H1 (cell line): ENCODE data around the gene WDR90. TPM values are rescaled to one million over a fixed set of nuclear protein-coding genes. Genes with fewer than 3 reads are reported as not detected.

Experiments used
- BRCA1 ChIP-seq: IDR thresholded peaks from 2 replicates; pipeline ENCODE4 v1.6.1; 2012; ENCODE audit warnings: low read depth, low read length, improper control_type of control experiment
- CBX5 ChIP-seq: fragments of 300-800, 300-1000 bp; sonication (generic); IDR thresholded peaks from 2 replicates; pipeline ENCODE4 v1.7.1; 2016; ENCODE audit warnings: antibody characterized with exemption, low read length, low read depth
- FOSL1 ChIP-seq: IDR thresholded peaks from 2 replicates; pipeline ENCODE4 v1.6.1; 2011; ENCODE audit warnings: mild to moderate bottlenecking, low read depth, low read length, moderate library complexity; ENCODE audit not compliant: insufficient read depth
- JUND ChIP-seq: IDR thresholded peaks from 2 replicates; pipeline ENCODE4 v1.6.1; 2011; ENCODE audit warnings: mild to moderate bottlenecking, improper control_type of control experiment, low read length
- POLR2A ChIP-seq, 2 experiments: IDR thresholded peaks; 1 replicate in 1 of 2; 2 replicates in 1 of 2; pipeline ENCODE4 v1.6.1; 2011; ENCODE audit warnings: low read depth in 2 of 2, low read length in 2 of 2, mild to moderate bottlenecking in 2 of 2; ENCODE audit errors: control extremely low read depth in 1 of 2
- RNF2 ChIP-seq: fragments of 200-900, 300-1000 bp; sonication (generic); IDR thresholded peaks from 2 replicates; pipeline ENCODE4 v1.7.1; 2016; ENCODE audit warnings: borderline replicate concordance, low read depth, mild to moderate bottlenecking, antibody characterized with exemption, low read length; ENCODE audit not compliant: poor library complexity, severe bottlenecking; ENCODE audit errors: missing control alignments
- SP2 ChIP-seq: IDR thresholded peaks from 2 replicates; pipeline ENCODE4 v1.6.1; 2012; ENCODE audit warnings: mild to moderate bottlenecking, low read length, inconsistent platforms
- polyA plus RNA-seq, 7 experiments: library from polyadenylated mRNA; depleted of rRNA in 3 of 7; stranded (reverse) in 5 of 7; unstranded in 2 of 7; fragments of >200 nt in 5 of 7; fragments of 200-250 nt in 2 of 7; gene quantifications; 1 replicate in 5 of 7; 2 replicates in 1 of 7; 4 replicates in 1 of 7; pipeline versions ENCODE4 v1.2.1 to v1.2.3, GENCODE V29; 2011 to 2013; ENCODE audit warnings: missing spikeins in 2 of 7, mixed read lengths in 2 of 7
- total RNA-seq: library from RNA; stranded (reverse); fragmentation: NEBNext Ultra II Directional; extraction: Animal tissue kit (Norgen Biotek cat#: 25700); gene quantifications from 2 replicates; pipeline ENCODE4 v1.2.1, GENCODE V29; 2021
- TF ChIP-seq, protein P1 (sequence below): IDR thresholded peaks from 2 replicates; pipeline ENCODE4 v1.6.1; 2011; ENCODE audit warnings: low read length, improper control_type of control experiment

Gene WDR90
- total and polyA plus RNA-seq, 2 of the 8 experiments (the other 6 are each of a cell fraction or from before 2014, with no cell fraction given), result 24.0 to 47.2 TPM

DNA sequence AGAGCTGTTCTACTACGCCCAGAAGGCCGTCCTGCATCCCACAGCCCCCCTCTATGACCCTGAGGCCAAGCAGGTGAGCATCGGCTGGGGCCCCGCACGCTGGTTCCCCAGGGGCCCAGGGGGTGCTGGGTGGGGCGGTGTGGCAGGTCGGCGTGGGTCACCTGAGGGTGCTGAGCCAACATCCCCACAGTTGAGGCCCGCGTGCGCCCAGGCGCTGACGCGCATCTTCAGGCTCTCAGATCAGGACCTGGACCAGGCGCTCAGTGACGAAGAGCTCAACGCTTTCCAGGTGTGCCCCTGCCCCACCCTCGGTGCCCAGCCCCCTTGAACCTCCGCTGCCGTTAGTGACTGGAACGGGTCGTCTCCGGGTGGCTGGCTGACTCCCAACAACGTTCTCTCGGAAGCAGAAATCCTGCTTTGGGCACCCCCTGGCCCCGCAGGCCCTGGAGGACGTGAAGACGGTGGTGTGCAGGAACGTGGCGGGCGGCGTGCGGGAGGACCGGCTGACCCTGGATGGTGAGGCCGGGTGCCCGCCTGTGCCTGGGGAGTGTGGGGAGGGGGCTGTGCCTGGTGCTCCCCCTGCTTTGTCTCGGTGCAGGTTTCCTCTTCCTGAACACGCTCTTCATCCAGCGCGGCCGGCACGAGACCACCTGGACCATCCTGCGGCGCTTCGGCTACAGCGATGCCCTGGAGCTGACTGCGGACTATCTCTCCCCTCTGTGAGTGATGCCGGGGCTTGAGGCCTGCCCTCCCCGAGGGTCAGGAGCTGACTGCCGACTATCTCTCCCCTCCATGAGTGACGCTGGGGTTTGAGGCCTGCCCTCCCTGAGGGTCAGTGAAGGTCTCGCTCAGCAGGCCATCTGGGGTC is 21.6 kb downstream of the WDR90 start (continued):
- TF ChIP-seq BRCA1 (no peak), SP2 (no peak), FOSL1 (no peak), CBX5 (no peak), POLR2A (IDR thresholded peaks at IDR 0.05; ENCODE audit: control extremely low read depth in 1 of 2, low read depth in 2 of 2, low read length in 2 of 2) (no peak), JUND (no peak), RNF2 (no peak)
- TF ChIP-seq, protein P1, sequence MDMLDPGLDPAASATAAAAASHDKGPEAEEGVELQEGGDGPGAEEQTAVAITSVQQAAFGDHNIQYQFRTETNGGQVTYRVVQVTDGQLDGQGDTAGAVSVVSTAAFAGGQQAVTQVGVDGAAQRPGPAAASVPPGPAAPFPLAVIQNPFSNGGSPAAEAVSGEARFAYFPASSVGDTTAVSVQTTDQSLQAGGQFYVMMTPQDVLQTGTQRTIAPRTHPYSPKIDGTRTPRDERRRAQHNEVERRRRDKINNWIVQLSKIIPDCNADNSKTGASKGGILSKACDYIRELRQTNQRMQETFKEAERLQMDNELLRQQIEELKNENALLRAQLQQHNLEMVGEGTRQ, result no peak
